IMR-90 (cell line): ENCODE measurements around the gene CHD6. TPM values are rescaled to one million over a fixed set of nuclear protein-coding genes. Genes with fewer than 3 reads are reported as not detected.

Experiments
- ATAC-seq: fragments of 200-7000 bp; cut with Tn5 transposase; 2 replicates; pipeline ENCODE4 v1.9.1; 2020; ENCODE audit warnings: low read depth, mild to moderate bottlenecking, moderate library complexity
- BruUV-seq: library from RNA; stranded (reverse); fragments of 400-500 nt; replicated peaks from 2 replicates; lab custom pipeline; 2021; lab: Mats Ljungman, UMichigan
- CTCF ChIA-PET: fragments of 300-600 bp; formaldehyde crosslinking; extraction: SDS; loops from one replicate; lab custom pipeline; 2021; ENCODE audit warnings: antibody characterized with exemption; lab: Yijun Ruan, JAX
- POLR2A ChIA-PET: fragments of 300-600 bp; sonication (Branson Sonifier 250); formaldehyde crosslinking; loops from one replicate; lab custom pipeline; 2022; ENCODE audit warnings: antibody characterized with exemption; ENCODE audit not compliant: unreplicated experiment; lab: Charles Lee
- DNase-seq: peaks from one replicate; pipeline ENCODE4 v3.0.0; 2013
- H2AFZ ChIP-seq: replicated peaks from 2 replicates; pipeline ENCODE3; 2013; ENCODE audit warnings: low read length, mild to moderate bottlenecking; ENCODE audit not compliant: poor library complexity
- H2AK5ac ChIP-seq: 2 replicates; pipeline ENCODE4 v1.6.1; 2013; ENCODE audit warnings: low read depth, low read length, inconsistent platforms
- H2AK9ac ChIP-seq: replicated peaks from 2 replicates; pipeline ENCODE3; 2013; ENCODE audit warnings: mild to moderate bottlenecking, low read depth, low read length, moderate library complexity; ENCODE audit not compliant: poor library complexity
- H2BK120ac ChIP-seq: 2 replicates; pipeline ENCODE4 v1.6.1; 2013; ENCODE audit warnings: low read depth, low read length, inconsistent platforms
- H2BK15ac ChIP-seq: 3 replicates; pipeline ENCODE4 v1.6.1; 2013; ENCODE audit warnings: low read depth, low read length, inconsistent platforms
- H2BK20ac ChIP-seq: 2 replicates; pipeline ENCODE4 v1.6.1; 2013; ENCODE audit warnings: low read depth, mild to moderate bottlenecking, inconsistent platforms, low read length, moderate library complexity
- H2BK5ac ChIP-seq: 2 replicates; pipeline ENCODE4 v1.6.1; 2013; ENCODE audit warnings: mild to moderate bottlenecking, low read depth, low read length, inconsistent platforms; ENCODE audit not compliant: poor library complexity, severe bottlenecking
- H3K14ac ChIP-seq: replicated peaks from 2 replicates; pipeline ENCODE4 v1.6.1; 2013; ENCODE audit warnings: low read depth, low read length, inconsistent platforms
- H3K18ac ChIP-seq: 2 replicates; pipeline ENCODE4 v1.6.1; 2013; ENCODE audit warnings: low read depth, low read length, control low read depth
- H3K23ac ChIP-seq: 2 replicates; pipeline ENCODE4 v1.6.1; 2013; ENCODE audit warnings: low read depth, low read length, inconsistent platforms
- H3K27ac ChIP-seq: 2 replicates; pipeline ENCODE4 v1.5.1; 2013; ENCODE audit warnings: mild to moderate bottlenecking, control low read depth, low read length; ENCODE audit not compliant: insufficient read depth
- H3K27me3 ChIP-seq: 2 replicates; pipeline ENCODE4 v1.6.1; 2013; ENCODE audit warnings: low read length; ENCODE audit not compliant: control insufficient read depth, insufficient read depth
- H3K36me3 ChIP-seq: 2 replicates; pipeline ENCODE4 v1.6.1; 2013; ENCODE audit warnings: low read length, mixed read lengths; ENCODE audit not compliant: control insufficient read depth, insufficient read depth
- H3K4ac ChIP-seq: 2 replicates; pipeline ENCODE4 v1.6.1; 2013; ENCODE audit warnings: low read depth, low read length, inconsistent platforms
- H3K4me1 ChIP-seq: 2 replicates; pipeline ENCODE4 v1.6.1; 2013; ENCODE audit warnings: low read length, mixed read lengths; ENCODE audit not compliant: control insufficient read depth, insufficient read depth
- H3K4me2 ChIP-seq: 2 replicates; pipeline ENCODE4 v1.6.1; 2013; ENCODE audit warnings: low read depth, mild to moderate bottlenecking, control low read depth, low read length, moderate library complexity
- H3K4me3 ChIP-seq: 2 replicates; pipeline ENCODE4 v1.5.1; 2013; ENCODE audit warnings: low read depth, mild to moderate bottlenecking, control low read depth, low read length, moderate library complexity; ENCODE audit not compliant: insufficient read depth
- H3K56ac ChIP-seq: 2 replicates; pipeline ENCODE4 v1.6.1; 2013; ENCODE audit warnings: low read length, inconsistent platforms; ENCODE audit not compliant: insufficient read depth; ENCODE audit errors: extremely low read depth
- H3K79me1 ChIP-seq, 2 experiments: 2 replicates each; pipeline ENCODE4 v1.6.1; 2013; ENCODE audit warnings: low read length in 2 of 2, inconsistent platforms in 1 of 2, low read depth in 1 of 2
- H3K9ac ChIP-seq: 2 replicates; pipeline ENCODE4 v1.6.1; 2013; ENCODE audit warnings: low read depth, low read length, control low read depth
- H3K9me1 ChIP-seq: 2 replicates; pipeline ENCODE4 v1.6.1; 2013; ENCODE audit warnings: low read length, inconsistent platforms; ENCODE audit not compliant: insufficient read depth
- H3K9me3 ChIP-seq: 2 replicates; pipeline ENCODE4 v1.6.1; 2013; ENCODE audit warnings: low read length; ENCODE audit not compliant: control insufficient read depth, insufficient read depth
- H4K20me1 ChIP-seq: 2 replicates; pipeline ENCODE4 v1.6.1; 2013; ENCODE audit warnings: low read length, inconsistent platforms; ENCODE audit not compliant: insufficient read depth
- H4K5ac ChIP-seq: 2 replicates; pipeline ENCODE4 v1.6.1; 2013; ENCODE audit warnings: mild to moderate bottlenecking, low read depth, low read length, control low read depth
- H4K8ac ChIP-seq, 2 experiments: 2 replicates each; pipeline ENCODE4 v1.6.1; 2013; ENCODE audit warnings: low read depth in 2 of 2, low read length in 2 of 2, control low read depth in 1 of 2, inconsistent platforms in 1 of 2
- H4K91ac ChIP-seq: 2 replicates; pipeline ENCODE4 v1.6.1; 2013; ENCODE audit warnings: low read depth, low read length, inconsistent platforms; ENCODE audit not compliant: insufficient read depth
- MAZ ChIP-seq: IDR thresholded peaks from 2 replicates; pipeline ENCODE4 v1.6.1; 2012; ENCODE audit warnings: low read depth, mild to moderate bottlenecking, low read length, improper control_type of control experiment, moderate library complexity, borderline replicate concordance
- WGBS, 2 experiments: methylation state at CpG; one replicate each; pipeline versions ENCODE4 v1.1.5 to v1.1.7; 2013; ENCODE audit warnings: missing lambda C conversion rate in 2 of 2; ENCODE audit not compliant: insufficient read length in 1 of 2; ENCODE audit errors: extremely low coverage in 2 of 2; 5-methylcytosine and 5-hydroxymethylcytosine counted together
- dilution Hi-C: fragments of 300-500 bp; cut with HindIII; formaldehyde crosslinking; loops from one replicate; pipeline ENCODE4 v1.14.3; 2018; ENCODE audit warnings: low sequenced_read_pairs; ENCODE audit not compliant: unreplicated experiment
- in situ Hi-C: fragments of 300-500 bp; cut with MboI; formaldehyde crosslinking; loops from 3 replicates; pipeline ENCODE4 v1.14.3; 2019; ENCODE audit warnings: low sequenced_read_pairs, inconsistent platforms, mixed read lengths
- intact Hi-C: fragments of 100-400 bp; cut with micrococcal nuclease; formaldehyde crosslinking; loops from 2 replicates; pipeline ENCODE4 v1.10.0; 2022
- polyA plus RNA-seq, 3 experiments: library from polyadenylated mRNA; depleted of rRNA; stranded (reverse); fragments of >200 nt; gene quantifications; 2 replicates each; pipeline ENCODE4 v1.2.3, GENCODE V29; 2012; ENCODE audit warnings: low replicate concordance in 1 of 3
- total RNA-seq: library from RNA; depleted of rRNA; stranded (reverse); fragments of >200 nt; gene quantifications from 2 replicates; pipeline ENCODE4 v1.2.3, GENCODE V29; 2012

The CHD6 gene
- total and polyA plus RNA-seq, 2 of the 4 experiments (the other 2 are of a cell fraction): 8.8 to 26.7 TPM

DNA sequence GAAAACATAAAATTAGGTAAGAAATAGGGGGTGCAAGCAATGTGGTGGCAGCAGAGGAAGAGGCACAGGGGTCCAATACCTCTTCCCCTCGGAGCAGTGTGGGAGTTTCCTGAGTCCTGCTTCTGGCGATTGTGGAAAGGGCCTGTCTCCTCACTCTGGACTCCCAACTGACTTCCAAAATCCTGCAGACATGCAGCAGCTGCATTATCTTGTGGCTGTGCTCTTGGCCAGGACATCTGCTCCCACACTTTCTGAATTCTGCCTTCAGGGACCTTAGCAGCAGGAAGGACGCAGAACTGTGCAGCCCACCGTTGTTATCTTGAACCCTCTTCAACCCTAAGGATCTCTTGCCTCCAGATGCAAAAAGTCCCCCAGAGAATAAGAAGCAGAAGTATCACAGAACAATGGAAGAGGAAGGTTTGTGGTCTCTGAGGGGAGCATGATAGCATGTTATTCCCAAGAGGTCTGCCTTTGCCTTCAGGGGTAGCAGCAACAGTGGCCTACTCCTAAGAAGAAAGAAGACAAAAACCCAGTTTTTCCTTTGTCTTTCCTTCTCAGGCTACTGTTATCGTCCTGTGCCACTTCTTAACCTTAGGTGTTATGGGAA, 149.1 kb downstream of the CHD6 start:
- Histone ChIP-seq H3K27ac (no peak overlapping the region), H3K9ac (no peak overlapping the region), H2AFZ (no peak overlapping the region), H3K4me3 (no peak overlapping the region), H3K9me3 (no peaks in the 10 kb centered on the region; the same call in 1 of the 2 replicates), H4K20me1 (no peaks in the 10 kb centered on the region), H2BK15ac (no peak overlapping the region), H3K36me3 (peaks cover 22% of the 10 kb centered on the region), H2AK5ac (no peak overlapping the region), H4K5ac (no peak overlapping the region), H2BK120ac (no peak overlapping the region), H2AK9ac (no peak overlapping the region), H3K23ac (no peak overlapping the region), H3K18ac (no peak overlapping the region), H3K79me1 (peaks cover 0 to 17% of the 10 kb centered on the region in 2 experiments; a peak in 1 of 4 replicates), H3K4me1 (peaks cover 13% of the 10 kb centered on the region), H3K4me2 (no peak overlapping the region), H4K8ac (no peak overlapping the region), H3K14ac (no peak overlapping the region), H3K56ac (no peak overlapping the region), H4K91ac (no peak overlapping the region), H3K9me1 (peaks cover 15% of the 10 kb centered on the region), H3K4ac (no peak overlapping the region), H2BK20ac (no peak overlapping the region), H3K27me3 (no peaks in the 10 kb centered on the region), H2BK5ac (no peak overlapping the region)
- intact Hi-C loops: no loop called here
- dilution Hi-C loops: no loop called here
- no TSS peak for BruUV-seq
- POLR2A ChIA-PET: no interaction called here
- WGBS, 2 experiments: 100% methylated on average over 2 of the region's 5 CpGs; no CpG with 5 or more reads in 1 of the 2 experiments
- CTCF ChIA-PET: no interaction called here
- ATAC-seq: no peak
- DNase-seq: no peak
- TF ChIP-seq MAZ: no peak
- in situ Hi-C loops: no loop called here
